HepG2 (cell line): ENCODE data around the gene C2orf49. TPM values are rescaled to one million over a fixed set of nuclear protein-coding genes. Genes with fewer than 3 reads are reported as not detected.

Experiments used
- AGO2 ChIP-seq: fragments of 200-400 bp; formaldehyde crosslinking; optimal IDR thresholded peaks from 2 replicates; pipeline ENCODE3; 2017; ENCODE audit warnings: mild to moderate bottlenecking, low read depth, low read length, moderate library complexity
- KAT7 ChIP-seq: IDR thresholded peaks from 2 replicates; pipeline ENCODE4 v1.6.1; 2018; ENCODE audit warnings: borderline replicate concordance, missing compliant biosample characterization
- ZBTB42 ChIP-seq: sonication (generic); formaldehyde crosslinking; IDR thresholded peaks from 2 replicates; pipeline ENCODE4 v1.5.0; 2020; ENCODE audit warnings: mild to moderate bottlenecking, missing genetic modification reagents
- ZBTB8A ChIP-seq: sonication (generic); formaldehyde crosslinking; IDR thresholded peaks from 2 replicates; pipeline ENCODE4 v1.4.0; 2020; ENCODE audit warnings: mild to moderate bottlenecking, low read depth, missing genetic modification reagents, borderline replicate concordance
- ZNF251 ChIP-seq: sonication (generic); formaldehyde crosslinking; IDR thresholded peaks from 2 replicates; pipeline ENCODE4 v1.9.0; 2021; ENCODE audit warnings: mild to moderate bottlenecking, missing genetic modification reagents
- ZNF713 ChIP-seq: sonication (generic); formaldehyde crosslinking; IDR thresholded peaks from 2 replicates; pipeline ENCODE4 v1.4.0; 2020; ENCODE audit warnings: mild to moderate bottlenecking, missing genetic modification reagents
- ZNF737 ChIP-seq: sonication (generic); formaldehyde crosslinking; IDR thresholded peaks from 2 replicates; pipeline ENCODE4 v1.5.0; 2020; ENCODE audit warnings: missing genetic modification reagents, mild to moderate bottlenecking, borderline replicate concordance
- ZNF839 ChIP-seq: sonication (generic); formaldehyde crosslinking; IDR thresholded peaks from 2 replicates; pipeline ENCODE4 v1.4.0; 2020; ENCODE audit warnings: missing genetic modification reagents, mild to moderate bottlenecking, borderline replicate concordance
- ZSCAN30 ChIP-seq: sonication (generic); formaldehyde crosslinking; IDR thresholded peaks from 2 replicates; pipeline ENCODE4 v1.5.0; 2020; ENCODE audit warnings: mild to moderate bottlenecking, missing genetic modification reagents
- polyA plus RNA-seq, 8 experiments: library from polyadenylated mRNA; depleted of rRNA in 3 of 8; stranded (reverse) in 7 of 8; unstranded in 1 of 8; fragments of >200 nt; fragmentation: Illumina TruSeq in 4 of 8; extraction: Trizol in 4 of 8; gene quantifications; 2 replicates each; pipeline versions ENCODE4 v1.2.1 to v1.2.3, GENCODE V29; 2011 to 2016; ENCODE audit warnings: low read depth in 4 of 8, missing spikeins in 1 of 8, mixed read lengths in 1 of 8; ENCODE audit not compliant: insufficient read depth in 1 of 8
- total RNA-seq, 5 experiments: library from RNA; depleted of rRNA; stranded (reverse); fragments of >200 nt; fragmentation: Illumina TruSeq; extraction: Trizol; gene quantifications; 2 replicates each; pipeline ENCODE4 v1.2.3, GENCODE V29; 2016; ENCODE audit warnings: low read depth in 1 of 5
- TF ChIP-seq, protein P1 (sequence below): sonication (generic); formaldehyde crosslinking; IDR thresholded peaks from 2 replicates; pipeline ENCODE4 v1.5.0; 2020; ENCODE audit warnings: mild to moderate bottlenecking, missing genetic modification reagents, moderate library complexity
- TF ChIP-seq, protein P2 (sequence below), 2 experiments: fragments of 450-650 bp in 1 of 2; sonication (generic) in 1 of 2; formaldehyde crosslinking in 1 of 2; IDR thresholded peaks; 2 replicates each; pipeline versions ENCODE4 v1.6.1 to v1.8.0; 2016 to 2022; ENCODE audit warnings: antibody characterized with exemption in 1 of 2, mild to moderate bottlenecking in 1 of 2, missing genetic modification reagents in 1 of 2
- TF ChIP-seq, protein P3 (sequence below): sonication (generic); formaldehyde crosslinking; IDR thresholded peaks from 2 replicates; pipeline ENCODE4 v1.4.0; 2020; ENCODE audit warnings: mild to moderate bottlenecking, missing genetic modification reagents
- TF ChIP-seq, protein P4 (sequence below): sonication (generic); formaldehyde crosslinking; IDR thresholded peaks from 2 replicates; pipeline ENCODE4 v1.5.0; 2020; ENCODE audit warnings: mild to moderate bottlenecking, low read depth, missing genetic modification reagents, borderline replicate concordance
- TF ChIP-seq, protein P5 (sequence below): sonication (generic); formaldehyde crosslinking; IDR thresholded peaks from 2 replicates; pipeline ENCODE4 v1.4.0; 2020; ENCODE audit warnings: missing genetic modification reagents, low read depth, mild to moderate bottlenecking, borderline replicate concordance

C2orf49 gene
- total and polyA plus RNA-seq, 2 of the 13 experiments (the other 11 are each of a cell fraction or from before 2014, with no cell fraction given) = 24.7 to 28.8 TPM

DNA sequence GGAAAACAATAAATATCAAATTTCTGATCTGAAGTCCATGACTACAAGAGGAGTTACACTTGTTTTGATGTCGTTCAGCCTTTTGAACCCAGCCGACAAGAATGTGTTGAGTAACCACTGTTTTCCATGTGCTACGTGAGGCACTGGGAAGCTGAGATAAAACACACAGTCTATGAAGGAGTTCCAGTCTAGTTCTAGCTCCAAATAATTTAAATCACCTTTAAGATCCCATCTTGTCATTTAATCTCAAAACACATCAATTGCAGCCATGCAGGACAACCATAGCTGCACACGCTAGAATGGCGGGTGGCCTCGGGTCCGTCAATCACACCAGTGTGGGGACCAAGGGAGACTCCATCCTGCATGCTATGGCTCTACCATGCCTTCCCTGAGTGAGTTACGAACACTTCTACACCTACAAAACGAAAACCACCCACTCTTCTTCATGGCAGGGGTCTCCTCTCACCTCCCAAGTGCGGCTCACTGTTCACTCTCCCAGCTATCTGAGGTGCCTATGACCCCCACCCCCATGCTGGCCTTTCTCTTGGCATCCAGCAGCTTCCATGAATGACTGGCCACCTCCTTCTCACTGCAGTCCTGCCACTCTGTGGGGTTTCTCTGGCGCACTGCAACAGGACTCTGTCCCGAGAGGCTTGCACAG is 57.7 kb downstream of the C2orf49 start (continued):
- TF ChIP-seq, protein P1, sequence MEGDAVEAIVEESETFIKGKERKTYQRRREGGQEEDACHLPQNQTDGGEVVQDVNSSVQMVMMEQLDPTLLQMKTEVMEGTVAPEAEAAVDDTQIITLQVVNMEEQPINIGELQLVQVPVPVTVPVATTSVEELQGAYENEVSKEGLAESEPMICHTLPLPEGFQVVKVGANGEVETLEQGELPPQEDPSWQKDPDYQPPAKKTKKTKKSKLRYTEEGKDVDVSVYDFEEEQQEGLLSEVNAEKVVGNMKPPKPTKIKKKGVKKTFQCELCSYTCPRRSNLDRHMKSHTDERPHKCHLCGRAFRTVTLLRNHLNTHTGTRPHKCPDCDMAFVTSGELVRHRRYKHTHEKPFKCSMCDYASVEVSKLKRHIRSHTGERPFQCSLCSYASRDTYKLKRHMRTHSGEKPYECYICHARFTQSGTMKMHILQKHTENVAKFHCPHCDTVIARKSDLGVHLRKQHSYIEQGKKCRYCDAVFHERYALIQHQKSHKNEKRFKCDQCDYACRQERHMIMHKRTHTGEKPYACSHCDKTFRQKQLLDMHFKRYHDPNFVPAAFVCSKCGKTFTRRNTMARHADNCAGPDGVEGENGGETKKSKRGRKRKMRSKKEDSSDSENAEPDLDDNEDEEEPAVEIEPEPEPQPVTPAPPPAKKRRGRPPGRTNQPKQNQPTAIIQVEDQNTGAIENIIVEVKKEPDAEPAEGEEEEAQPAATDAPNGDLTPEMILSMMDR (CRISPR knock-in tag) = 0 out of 2 replicates have a peak, but pooled peaks have one; percentile 4
- TF ChIP-seq, protein P2, sequence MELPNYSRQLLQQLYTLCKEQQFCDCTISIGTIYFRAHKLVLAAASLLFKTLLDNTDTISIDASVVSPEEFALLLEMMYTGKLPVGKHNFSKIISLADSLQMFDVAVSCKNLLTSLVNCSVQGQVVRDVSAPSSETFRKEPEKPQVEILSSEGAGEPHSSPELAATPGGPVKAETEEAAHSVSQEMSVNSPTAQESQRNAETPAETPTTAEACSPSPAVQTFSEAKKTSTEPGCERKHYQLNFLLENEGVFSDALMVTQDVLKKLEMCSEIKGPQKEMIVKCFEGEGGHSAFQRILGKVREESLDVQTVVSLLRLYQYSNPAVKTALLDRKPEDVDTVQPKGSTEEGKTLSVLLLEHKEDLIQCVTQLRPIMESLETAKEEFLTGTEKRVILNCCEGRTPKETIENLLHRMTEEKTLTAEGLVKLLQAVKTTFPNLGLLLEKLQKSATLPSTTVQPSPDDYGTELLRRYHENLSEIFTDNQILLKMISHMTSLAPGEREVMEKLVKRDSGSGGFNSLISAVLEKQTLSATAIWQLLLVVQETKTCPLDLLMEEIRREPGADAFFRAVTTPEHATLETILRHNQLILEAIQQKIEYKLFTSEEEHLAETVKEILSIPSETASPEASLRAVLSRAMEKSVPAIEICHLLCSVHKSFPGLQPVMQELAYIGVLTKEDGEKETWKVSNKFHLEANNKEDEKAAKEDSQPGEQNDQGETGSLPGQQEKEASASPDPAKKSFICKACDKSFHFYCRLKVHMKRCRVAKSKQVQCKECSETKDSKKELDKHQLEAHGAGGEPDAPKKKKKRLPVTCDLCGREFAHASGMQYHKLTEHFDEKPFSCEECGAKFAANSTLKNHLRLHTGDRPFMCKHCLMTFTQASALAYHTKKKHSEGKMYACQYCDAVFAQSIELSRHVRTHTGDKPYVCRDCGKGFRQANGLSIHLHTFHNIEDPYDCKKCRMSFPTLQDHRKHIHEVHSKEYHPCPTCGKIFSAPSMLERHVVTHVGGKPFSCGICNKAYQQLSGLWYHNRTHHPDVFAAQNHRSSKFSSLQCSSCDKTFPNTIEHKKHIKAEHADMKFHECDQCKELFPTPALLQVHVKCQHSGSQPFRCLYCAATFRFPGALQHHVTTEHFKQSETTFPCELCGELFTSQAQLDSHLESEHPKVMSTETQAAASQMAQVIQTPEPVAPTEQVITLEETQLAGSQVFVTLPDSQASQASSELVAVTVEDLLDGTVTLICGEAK (IDR thresholded peaks at IDR 0.05) = no peak
- TF ChIP-seq, protein P2 (CRISPR knock-in tag; IDR thresholded peaks at IDR 0.05) = no peak
- TF ChIP-seq AGO2 (no peak), ZNF713 (CRISPR knock-in tag) (no peak), ZSCAN30 (no peak), ZBTB42 (no peak), ZNF251 (no peak), ZNF839 (CRISPR knock-in tag) (no peak), ZBTB8A (CRISPR knock-in tag) (no peak), KAT7 (no peak), ZNF737 (CRISPR knock-in tag) (no peak)
- TF ChIP-seq, protein P3, sequence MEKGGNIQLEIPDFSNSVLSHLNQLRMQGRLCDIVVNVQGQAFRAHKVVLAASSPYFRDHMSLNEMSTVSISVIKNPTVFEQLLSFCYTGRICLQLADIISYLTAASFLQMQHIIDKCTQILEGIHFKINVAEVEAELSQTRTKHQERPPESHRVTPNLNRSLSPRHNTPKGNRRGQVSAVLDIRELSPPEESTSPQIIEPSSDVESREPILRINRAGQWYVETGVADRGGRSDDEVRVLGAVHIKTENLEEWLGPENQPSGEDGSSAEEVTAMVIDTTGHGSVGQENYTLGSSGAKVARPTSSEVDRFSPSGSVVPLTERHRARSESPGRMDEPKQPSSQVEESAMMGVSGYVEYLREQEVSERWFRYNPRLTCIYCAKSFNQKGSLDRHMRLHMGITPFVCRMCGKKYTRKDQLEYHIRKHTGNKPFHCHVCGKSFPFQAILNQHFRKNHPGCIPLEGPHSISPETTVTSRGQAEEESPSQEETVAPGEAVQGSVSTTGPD (CRISPR knock-in tag) = no peak
- TF ChIP-seq, protein P4, sequence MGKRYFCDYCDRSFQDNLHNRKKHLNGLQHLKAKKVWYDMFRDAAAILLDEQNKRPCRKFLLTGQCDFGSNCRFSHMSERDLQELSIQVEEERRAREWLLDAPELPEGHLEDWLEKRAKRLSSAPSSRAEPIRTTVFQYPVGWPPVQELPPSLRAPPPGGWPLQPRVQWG (CRISPR knock-in tag) = no peak
- TF ChIP-seq, protein P5, sequence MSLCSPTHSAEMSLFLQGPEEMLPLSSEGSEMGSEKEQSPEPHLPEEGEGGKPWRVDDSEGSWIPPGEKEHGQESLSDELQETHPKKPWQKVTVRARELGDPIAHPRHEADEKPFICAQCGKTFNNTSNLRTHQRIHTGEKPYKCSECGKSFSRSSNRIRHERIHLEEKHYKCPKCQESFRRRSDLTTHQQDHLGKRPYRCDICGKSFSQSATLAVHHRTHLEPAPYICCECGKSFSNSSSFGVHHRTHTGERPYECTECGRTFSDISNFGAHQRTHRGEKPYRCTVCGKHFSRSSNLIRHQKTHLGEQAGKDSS = no peak
